ENCODE measurements around the gene CHMP6. TPM values are rescaled to one million over a fixed set of nuclear protein-coding genes. Genes with fewer than 3 reads are reported as not detected.

Gene CHMP6
- total RNA-seq, 1 donor from 2014 or later: 27.8 TPM

DNA sequence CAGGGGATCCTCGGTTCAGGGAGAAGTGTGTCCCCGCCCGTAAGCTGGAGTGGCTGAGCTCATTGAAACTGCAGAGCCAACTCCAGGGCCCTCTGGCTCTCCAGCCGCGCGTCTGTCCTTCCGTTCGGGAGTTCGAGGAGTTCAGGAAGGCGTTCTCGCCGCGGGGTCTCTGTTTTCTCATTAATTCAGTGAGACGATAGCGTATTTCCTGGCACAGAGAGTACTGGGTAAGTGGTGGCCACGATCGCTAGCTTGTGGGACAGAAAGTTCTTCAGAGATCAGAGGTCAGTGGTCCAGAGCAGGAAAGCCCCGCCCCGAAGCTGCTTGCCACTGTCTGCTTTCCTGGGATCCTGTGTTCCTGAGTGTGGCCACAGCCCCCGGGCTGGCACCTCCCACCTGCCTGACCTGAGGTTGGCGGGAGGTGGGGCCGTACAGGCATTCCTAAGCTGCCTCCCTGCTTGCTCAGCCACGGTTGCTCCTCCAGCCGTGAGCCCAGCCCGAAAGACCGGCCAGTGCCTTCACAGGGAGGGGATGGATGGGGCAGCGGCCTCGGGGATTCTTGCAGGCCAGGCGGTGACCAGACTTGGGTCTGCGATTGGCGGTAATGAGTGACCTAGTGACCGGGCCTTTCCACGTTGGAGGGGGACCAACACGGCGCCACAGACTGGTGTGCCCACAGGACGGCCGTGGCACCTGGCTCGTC, 52.2 kb downstream of the CHMP6 start:
- no peaks in the 10 kb centered on the region for H3K9me3 Mint-ChIP-seq (ENCODE audit: low read depth)
- peaks cover 16% of the 10 kb centered on the region for H3K4me1 Mint-ChIP-seq (ENCODE audit: low read depth)
- TF ChIP-seq, protein P1, sequence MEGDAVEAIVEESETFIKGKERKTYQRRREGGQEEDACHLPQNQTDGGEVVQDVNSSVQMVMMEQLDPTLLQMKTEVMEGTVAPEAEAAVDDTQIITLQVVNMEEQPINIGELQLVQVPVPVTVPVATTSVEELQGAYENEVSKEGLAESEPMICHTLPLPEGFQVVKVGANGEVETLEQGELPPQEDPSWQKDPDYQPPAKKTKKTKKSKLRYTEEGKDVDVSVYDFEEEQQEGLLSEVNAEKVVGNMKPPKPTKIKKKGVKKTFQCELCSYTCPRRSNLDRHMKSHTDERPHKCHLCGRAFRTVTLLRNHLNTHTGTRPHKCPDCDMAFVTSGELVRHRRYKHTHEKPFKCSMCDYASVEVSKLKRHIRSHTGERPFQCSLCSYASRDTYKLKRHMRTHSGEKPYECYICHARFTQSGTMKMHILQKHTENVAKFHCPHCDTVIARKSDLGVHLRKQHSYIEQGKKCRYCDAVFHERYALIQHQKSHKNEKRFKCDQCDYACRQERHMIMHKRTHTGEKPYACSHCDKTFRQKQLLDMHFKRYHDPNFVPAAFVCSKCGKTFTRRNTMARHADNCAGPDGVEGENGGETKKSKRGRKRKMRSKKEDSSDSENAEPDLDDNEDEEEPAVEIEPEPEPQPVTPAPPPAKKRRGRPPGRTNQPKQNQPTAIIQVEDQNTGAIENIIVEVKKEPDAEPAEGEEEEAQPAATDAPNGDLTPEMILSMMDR (IDR thresholded peaks at IDR 0.05; ENCODE audit: unreplicated experiment): no peak
- no peaks in the 10 kb centered on the region for H3K36me3 Mint-ChIP-seq (ENCODE audit: insufficient read depth)
- H3K4me3 Mint-ChIP-seq (ENCODE audit: low read depth): no peak overlapping the region
- peak overlapping the region; percentile 94 for H3K27ac Mint-ChIP-seq
- no peak for DNase-seq (ENCODE audit: low spot score, unreplicated experiment)
- no peaks in the 10 kb centered on the region for H3K27me3 Mint-ChIP-seq

DNA sequence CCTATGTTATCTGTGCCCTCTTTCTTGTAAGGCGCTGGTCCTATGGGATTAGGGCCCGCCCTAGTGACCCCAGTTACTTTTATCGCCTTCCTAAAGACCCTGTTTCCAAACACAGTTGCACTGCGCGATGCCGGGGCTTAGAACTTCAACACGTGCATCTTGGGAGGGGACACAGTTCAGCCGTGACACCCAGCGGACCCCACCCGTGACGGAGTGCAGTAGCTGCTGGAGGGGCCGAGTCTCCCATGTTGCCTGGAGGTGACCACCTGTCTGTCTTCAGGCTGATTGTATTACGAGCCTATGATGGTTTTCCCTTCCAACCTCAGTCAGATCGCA, 52.8 kb downstream of the CHMP6 start:
- Mint-ChIP-seq H3K9me3 (ENCODE audit: low read depth) (no peaks in the 10 kb centered on the region), H3K4me1 (ENCODE audit: low read depth) (peaks cover 16% of the 10 kb centered on the region), H3K27ac (peak overlapping the region; percentile 94), H3K4me3 (ENCODE audit: low read depth) (no peak overlapping the region), H3K36me3 (ENCODE audit: insufficient read depth) (no peaks in the 10 kb centered on the region), H3K27me3 (no peaks in the 10 kb centered on the region)
- DNase-seq (ENCODE audit: low spot score, unreplicated experiment): no peak
- TF ChIP-seq, protein P1 (IDR thresholded peaks at IDR 0.05; ENCODE audit: unreplicated experiment): no peak

DNA sequence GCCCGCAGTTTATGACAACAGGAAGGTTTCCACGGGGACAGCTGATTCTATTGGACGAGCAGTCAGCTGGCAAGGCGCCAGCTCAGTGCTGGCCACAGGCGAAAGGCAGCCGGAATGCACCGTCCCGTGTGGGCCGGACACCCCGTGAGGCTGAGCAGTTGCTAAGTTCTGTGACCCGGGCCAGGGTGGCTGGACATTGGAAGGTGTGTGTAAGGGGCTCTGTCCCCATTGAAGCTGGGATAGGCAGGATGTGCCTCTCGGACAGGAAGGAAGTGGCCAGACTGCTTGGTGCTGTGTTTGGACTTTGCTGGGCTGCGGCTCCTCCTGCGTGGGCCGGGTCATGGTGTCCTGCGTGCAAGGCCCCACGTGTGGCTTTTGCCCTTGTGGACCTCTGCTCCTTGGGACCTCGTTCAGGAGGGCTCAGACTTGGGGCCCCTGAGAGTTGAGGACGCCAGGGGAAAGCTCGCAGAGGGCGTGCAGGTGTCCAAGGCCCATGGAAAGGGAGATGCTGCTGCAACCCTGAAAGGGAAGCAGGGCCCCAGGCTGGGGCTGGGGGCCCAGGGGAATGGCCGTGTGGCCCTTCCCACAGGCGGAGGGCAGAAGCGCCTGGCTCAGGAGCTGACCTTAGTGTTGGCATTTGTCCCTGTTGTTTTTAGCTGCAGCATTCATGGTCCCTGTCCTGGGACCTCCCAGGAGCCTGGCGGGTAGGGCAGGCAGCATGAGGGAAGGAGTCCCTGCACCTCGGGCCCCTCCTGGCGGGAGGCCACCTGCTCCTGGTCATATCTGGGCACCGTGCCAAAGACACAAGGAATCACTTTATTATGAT, 53.3 kb downstream of the CHMP6 start:
- Mint-ChIP-seq H3K27ac (peak overlapping the region; percentile 56), H3K36me3 (ENCODE audit: insufficient read depth) (no peaks in the 10 kb centered on the region), H3K27me3 (no peaks in the 10 kb centered on the region), H3K9me3 (ENCODE audit: low read depth) (no peaks in the 10 kb centered on the region), H3K4me3 (ENCODE audit: low read depth) (no peak overlapping the region), H3K4me1 (ENCODE audit: low read depth) (peaks cover 16% of the 10 kb centered on the region)
- TF ChIP-seq, protein P1 (IDR thresholded peaks at IDR 0.05; ENCODE audit: unreplicated experiment): no peak
- DNase-seq (ENCODE audit: low spot score, unreplicated experiment): no peak

DNA sequence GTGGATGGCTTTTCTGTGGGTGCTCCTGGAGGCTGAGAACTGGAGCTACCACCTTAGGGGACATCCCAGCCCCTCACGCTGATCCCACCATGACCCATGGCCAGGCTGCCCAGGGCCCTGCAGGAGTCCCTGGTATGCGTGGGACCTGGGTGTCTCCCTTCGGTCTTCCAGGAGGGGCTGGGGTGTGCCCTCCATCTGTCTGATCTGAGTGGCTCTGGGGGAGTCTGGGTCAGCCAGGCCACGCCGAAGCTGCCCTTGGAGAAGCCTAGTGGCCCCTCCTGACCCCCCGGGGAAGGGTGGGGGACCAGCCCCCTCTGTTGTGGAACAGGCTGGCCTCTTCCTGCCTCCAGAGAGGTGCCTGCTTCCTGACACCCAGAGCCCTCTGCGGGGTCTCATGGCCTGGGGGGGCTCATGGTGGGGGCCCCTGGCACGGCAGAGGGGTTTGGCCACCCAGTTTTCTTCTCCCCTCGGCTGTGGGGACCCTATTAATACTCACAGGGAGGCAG, 54.0 kb downstream of the CHMP6 start:
- TF ChIP-seq, protein P1 (IDR thresholded peaks at IDR 0.05; ENCODE audit: unreplicated experiment): no peak
- H3K4me3 Mint-ChIP-seq (ENCODE audit: low read depth): no peak overlapping the region
- H3K36me3 Mint-ChIP-seq (ENCODE audit: insufficient read depth): no peaks in the 10 kb centered on the region
- H3K4me1 Mint-ChIP-seq (ENCODE audit: low read depth): peaks cover 16% of the 10 kb centered on the region
- no peaks in the 10 kb centered on the region for H3K27me3 Mint-ChIP-seq
- no peak for DNase-seq (ENCODE audit: low spot score, unreplicated experiment)
- H3K27ac Mint-ChIP-seq: no peak overlapping the region
- H3K9me3 Mint-ChIP-seq (ENCODE audit: low read depth): no peaks in the 10 kb centered on the region

DNA sequence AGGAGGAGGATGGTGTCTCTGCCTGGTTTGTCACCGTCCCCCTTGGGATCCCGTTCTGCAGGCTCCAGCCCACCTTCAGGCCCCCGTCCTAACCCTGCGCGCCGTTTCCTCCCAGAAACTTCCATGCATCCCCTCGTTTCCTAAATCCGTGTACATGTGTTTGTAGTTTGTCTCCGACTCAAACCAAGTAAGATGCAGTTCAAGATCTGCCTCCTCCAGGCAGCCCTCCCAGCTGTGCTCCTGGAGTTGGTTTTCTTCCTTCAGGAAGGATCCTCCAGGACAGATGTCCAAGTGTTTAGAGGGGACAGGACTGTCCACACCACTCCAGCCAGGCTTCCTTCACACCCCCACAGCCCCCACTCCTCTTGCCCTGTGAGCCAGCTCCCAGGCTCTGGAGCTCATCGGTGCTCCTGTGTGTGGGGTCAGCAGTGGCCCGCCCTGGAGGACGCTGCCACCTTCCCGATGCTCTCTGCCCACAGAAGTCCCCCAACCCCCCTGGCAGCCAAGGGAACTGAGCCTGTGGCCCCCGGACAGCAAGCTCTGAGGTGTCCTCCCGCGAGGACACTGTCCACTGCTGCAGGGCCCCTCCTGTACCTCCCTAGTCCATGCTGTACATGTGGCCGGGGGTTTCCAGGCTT, 54.6 kb downstream of the CHMP6 start:
- no peak for DNase-seq (ENCODE audit: low spot score, unreplicated experiment)
- no peak overlapping the region for H3K4me3 Mint-ChIP-seq (ENCODE audit: low read depth)
- TF ChIP-seq, protein P1 (IDR thresholded peaks at IDR 0.05; ENCODE audit: unreplicated experiment): no peak
- peaks cover 16% of the 10 kb centered on the region for H3K4me1 Mint-ChIP-seq (ENCODE audit: low read depth)
- H3K27ac Mint-ChIP-seq: no peak overlapping the region
- H3K9me3 Mint-ChIP-seq (ENCODE audit: low read depth): no peaks in the 10 kb centered on the region
- no peaks in the 10 kb centered on the region for H3K36me3 Mint-ChIP-seq (ENCODE audit: insufficient read depth)
- H3K27me3 Mint-ChIP-seq: no peaks in the 10 kb centered on the region

Measured in progenitor cell of endocrine pancreas (in vitro differentiated cells).